T-helper 22 cell (primary cell): ENCODE measurements around the gene EDA2R.

ENCODE experiments used
- DNase-seq: peaks from one replicate; pipeline ENCODE4 v3.0.0-alpha.2; 2020; ENCODE audit warnings: low read depth

Gene EDA2R, protein sequence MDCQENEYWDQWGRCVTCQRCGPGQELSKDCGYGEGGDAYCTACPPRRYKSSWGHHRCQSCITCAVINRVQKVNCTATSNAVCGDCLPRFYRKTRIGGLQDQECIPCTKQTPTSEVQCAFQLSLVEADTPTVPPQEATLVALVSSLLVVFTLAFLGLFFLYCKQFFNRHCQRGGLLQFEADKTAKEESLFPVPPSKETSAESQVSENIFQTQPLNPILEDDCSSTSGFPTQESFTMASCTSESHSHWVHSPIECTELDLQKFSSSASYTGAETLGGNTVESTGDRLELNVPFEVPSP

GRCh38 chrX:66638591-66639500, at the start of gene EDA2R:
TSS of gene EDA2R (minus strand) at chrX:66639078. CDS start at chrX:66616020, 23,058 bp downstream.
- peak; percentile 0 for DNase-seq

DNA sequence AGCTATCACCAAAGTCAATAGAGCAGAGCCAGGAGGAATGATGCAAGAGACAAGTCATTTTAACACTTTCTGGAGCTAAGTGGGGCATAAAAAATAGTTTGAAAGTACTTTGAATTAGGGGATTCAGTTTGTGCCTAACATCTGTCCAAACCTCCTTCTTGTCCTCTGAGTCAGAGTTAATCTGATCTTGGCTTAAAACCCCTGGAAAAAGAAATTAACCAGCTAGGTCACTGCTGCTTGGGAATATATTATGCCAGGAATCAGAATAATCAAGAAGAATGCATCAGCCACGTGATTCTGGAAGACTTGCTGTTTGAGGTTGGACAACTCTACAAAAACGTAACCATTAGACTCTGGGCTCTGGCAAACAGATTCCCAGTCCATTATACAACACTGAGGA, 45.3 kb upstream of the EDA2R start:
- no peak for DNase-seq

DNA sequence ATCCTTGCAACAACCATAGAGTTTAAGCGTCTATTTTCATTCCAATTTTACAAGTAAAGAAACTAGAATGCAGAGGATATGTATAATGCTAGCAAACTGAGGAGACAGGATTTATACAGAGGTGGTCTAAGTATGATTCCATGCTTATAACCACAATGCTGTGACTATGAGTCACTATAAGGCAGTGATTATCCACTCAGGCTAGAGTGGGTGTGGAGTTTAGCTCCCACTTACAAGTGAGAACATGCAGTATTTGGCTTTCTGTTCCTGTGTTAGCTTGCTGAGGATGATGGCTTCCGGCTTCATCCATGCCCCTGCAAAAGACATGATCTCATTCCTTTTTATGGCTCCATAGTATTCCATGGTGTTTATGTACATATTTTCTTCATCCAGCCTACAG, 41.6 kb upstream of the EDA2R start:
- no peak for DNase-seq

DNA sequence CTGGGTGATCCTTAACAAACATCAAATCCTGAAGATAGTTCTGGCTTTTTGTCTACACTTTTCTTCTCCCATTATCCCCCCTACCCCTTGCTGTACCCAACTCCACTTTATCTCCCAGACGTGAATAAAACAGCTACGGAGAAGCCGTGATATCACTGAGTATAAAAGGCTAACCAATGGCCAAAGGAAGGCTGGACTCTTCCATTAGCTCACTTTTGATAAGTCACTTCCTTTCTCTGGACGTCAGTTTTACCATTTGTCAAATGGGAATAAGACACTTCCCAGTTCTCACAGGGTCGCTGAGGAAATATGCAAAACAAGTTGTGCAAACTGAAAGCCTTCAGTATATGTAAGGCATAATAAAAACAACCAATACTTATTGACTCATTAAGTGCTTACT, 38.6 kb upstream of the EDA2R start:
- DNase-seq = no peak

DNA sequence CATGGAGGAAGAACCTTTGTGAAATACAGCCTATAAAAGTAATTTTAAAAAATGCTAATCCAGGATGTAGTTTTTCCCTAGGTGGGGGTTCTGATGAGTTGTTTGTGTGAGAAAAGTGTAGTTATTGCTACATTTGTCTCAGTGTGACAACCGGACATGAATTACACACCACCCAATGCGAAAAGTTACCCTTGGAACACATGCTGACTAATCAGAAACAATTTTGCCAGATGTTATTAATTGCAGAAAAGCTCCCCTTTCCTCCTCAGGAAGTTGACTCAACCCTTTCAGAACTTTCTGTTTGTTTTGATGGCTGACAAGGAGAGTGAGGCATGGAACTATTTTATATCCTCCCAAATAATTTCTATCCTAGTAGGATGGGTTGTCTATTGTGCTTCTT, 38.1 kb upstream of the EDA2R start:
- no peak for DNase-seq

- no peak for DNase-seq
Observed at GRCh38 chrX:66676413-66676812, 37.5 kb upstream of the EDA2R start.

DNA sequence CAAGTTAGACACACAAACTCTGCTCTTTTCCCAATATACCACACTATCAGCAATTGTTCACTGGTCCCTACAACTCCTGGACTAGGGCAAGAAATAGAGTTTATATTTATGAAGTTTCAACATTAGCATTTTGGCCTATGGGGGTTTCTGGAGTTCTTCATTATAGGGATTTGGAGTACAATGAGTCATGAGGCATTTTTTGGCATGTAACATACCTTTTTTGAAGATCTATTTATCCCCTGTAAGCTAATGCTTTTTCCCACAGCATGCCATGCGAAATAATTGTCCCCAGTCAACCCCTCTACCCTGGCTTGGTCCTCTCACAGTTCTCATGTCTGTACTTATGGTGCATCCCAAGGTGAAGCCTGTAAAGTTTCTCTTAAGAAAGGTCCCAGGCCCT, 36.7 kb upstream of the EDA2R start:
- DNase-seq = no peak

DNA sequence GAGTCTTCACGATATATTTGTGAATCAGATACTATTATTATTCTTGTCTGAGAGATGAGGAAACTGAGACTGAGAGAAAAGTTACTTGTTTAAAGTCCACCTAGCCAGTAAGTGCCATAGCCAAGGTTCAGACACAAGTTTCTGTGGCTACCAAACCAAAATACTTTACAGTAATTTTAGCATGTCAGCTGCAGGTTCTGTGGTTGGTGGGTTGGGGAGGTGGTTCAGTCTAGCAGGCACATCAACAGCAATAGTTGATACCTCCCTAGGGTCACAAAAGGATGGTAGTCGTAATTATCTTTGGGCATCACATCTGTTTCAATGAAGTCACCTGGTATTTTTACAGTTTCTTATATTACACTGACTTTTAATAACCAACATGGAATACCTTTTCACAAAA, 35.6 kb upstream of the EDA2R start:
- no peak for DNase-seq

GRCh38 chrX:66672106-66672505, 33.2 kb upstream of the EDA2R start:
- no peak for DNase-seq

- DNase-seq = no peak
Observed at GRCh38 chrX:66654411-66654810, 15.5 kb upstream of the EDA2R start.

- no peak for DNase-seq
Observed at GRCh38 chrX:66635360-66635759, 3.5 kb downstream of the EDA2R start.

DNA sequence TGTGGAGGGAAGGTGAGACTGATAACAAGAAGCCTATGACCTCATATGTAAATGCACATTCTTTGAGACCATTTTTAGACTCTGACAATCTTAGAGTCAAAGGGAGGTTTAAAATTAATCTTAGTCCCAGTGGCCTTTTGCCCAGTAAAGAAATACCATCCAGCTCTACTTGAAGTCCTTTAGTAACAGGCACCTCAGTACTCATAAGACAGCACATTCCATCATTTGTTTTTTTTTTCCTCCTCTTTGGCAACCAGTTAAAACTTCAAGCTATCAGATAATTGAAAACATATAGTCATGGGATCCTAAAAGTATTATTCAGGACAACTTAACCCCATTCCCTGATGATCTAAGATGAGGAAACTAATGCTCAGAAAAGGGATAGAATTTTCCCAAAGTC, 4.6 kb downstream of the EDA2R start:
- DNase-seq = no peak

DNA sequence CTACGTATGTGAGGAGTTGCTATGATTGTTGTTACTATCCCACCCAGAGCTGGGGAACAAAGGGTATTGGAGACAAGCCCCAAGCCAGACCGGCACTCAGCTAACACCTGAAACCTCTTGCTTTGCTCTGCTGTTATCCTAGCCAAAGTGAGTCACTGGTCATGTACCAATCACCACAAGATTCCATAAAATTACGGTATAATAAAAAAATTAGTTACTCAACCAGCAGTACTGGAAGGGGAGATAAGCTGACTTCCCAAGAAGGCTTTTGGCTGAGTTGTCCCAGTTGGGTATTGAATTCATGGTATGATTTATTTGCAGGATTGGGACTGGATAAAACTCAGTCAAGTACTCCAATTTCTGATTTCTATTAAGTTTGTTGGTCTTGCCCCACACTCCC, 5.3 kb downstream of the EDA2R start:
- DNase-seq = no peak

- DNase-seq = no peak
Observed at GRCh38 chrX:66632981-66633380, 5.9 kb downstream of the EDA2R start.

DNA sequence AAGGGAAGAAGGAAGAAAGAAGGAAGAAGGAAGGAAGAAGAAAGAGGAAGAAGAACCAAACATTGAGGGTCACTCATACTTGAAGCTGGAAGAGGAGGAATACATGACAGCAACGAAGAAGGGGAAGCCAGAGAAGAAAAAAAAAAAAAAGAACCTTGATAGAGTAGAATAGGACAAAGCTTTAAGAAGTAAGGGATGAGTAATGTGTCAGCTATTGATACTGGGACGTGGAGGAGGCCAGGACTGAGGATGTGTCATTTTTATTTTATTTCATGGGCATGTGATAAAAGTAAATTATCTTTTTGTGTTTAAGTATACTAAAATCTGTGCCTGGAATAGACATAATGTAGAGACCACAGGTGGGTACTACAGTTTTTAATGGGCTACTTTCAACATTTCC, 6.4 kb downstream of the EDA2R start:
- DNase-seq = no peak

DNA sequence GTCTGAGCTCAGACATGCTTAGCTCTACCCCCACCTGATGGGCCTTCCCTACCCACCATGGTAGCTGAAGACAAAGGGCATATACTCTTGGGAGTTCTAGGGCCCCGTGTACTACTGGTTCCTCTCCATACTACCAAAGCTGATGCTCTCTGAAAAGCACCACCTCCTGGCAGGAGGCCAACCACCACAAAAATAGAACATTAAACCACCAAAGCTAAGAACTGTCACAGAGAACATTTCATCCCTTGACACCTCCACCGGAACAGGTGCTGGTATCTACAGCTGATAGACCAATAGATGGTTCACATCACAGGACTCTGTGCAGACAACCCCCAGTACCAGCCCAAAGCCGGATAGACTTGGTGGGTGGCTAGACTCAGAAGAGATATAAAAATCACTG, 13.4 kb downstream of the EDA2R start:
- no peak for DNase-seq

GRCh38 chrX:66622209-66622608, 16.7 kb downstream of the EDA2R start:
- no peak for DNase-seq

GRCh38 chrX:66616944-66617343, 21.9 kb downstream of the EDA2R start:
- no peak for DNase-seq

- no peak for DNase-seq
Observed at GRCh38 chrX:66602381-66602938, 36.4 kb downstream of the EDA2R start.

DNA sequence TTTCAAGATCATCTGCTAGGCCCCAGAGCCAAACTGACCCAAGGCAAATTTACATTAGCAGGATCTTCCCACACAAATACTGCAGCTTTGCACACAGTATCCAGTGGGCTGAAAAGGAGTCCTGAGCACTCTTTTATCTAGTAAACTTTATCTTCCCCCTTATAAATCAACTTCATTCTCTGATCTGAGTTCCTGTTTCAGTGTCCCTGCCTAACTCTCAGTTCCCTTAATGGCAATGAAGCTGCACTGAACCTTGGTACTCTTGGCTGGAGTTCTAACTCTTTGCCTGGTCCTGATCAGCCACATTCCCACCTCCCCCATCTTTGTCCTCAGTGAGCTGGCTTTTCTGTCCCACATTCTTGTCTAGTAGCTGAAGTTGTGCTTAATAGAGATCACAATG, 37.4 kb downstream of the EDA2R start:
- no peak for DNase-seq

DNA sequence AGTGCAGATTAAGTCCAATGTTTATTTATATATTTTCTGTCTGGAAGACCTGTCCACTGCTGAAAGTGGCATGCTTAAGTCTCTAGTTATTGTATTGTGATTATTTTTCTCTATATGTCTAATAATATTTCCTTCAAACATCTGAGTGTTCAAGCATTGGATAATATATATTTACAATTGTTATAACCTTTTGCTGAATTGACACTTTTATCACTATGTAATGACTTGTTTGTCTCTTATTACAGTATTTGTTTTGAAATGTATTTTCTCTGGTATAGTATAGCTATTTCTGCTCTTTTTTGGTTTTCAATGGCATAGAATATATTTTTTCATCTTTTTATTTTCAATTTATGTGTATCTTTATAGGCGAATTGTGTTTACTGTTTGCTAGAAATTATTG, 59.7 kb downstream of the EDA2R start:
- DNase-seq = no peak

DNA sequence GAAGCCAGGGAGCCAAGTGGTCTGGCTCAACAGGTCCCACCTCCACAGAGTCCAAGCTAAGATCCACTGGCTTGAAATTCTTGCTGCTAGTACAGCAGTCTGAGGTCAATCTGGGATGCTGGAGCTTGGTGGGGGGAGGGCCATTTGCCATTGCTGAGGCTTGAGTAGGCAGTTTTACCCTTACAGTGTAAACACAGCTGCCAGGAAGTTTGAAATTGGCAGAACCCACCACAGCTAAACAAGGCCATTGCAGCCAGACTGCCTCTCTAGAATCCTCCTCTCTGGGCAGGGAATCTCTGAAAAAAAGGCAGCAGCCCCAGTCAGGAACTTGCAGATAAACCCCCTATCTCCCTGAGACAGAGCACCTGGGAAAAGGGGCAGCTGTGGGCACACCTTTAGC, 84.9 kb downstream of the EDA2R start:
- no peak for DNase-seq

GRCh38 chrX:66547847-66548369, 91.0 kb downstream of the EDA2R start:
- no peak for DNase-seq
